ENCODE results near the gene SCG5.

GRCh38 chr15:32723171-32723948 lies 81.8 kb downstream of the SCG5 start:
- TF ChIP-seq USF1 (IDR thresholded peaks at IDR 0.05) = no peak
- TF ChIP-seq ZBTB7A (IDR thresholded peaks at IDR 0.05; ENCODE audit: low read depth) = no peak
- TF ChIP-seq REST (IDR thresholded peaks at IDR 0.05; ENCODE audit: low read depth) = no peak
- TF ChIP-seq TAF1 (IDR thresholded peaks at IDR 0.05; ENCODE audit: low read depth) = no peak
- no peak for TF ChIP-seq EP300 (IDR thresholded peaks at IDR 0.05; ENCODE audit: borderline replicate concordance)
- no peak for TF ChIP-seq EGR1 (IDR thresholded peaks at IDR 0.05)
- no peak for TF ChIP-seq RAD21 (IDR thresholded peaks at IDR 0.05; ENCODE audit: low read depth)
- TF ChIP-seq MAX (IDR thresholded peaks at IDR 0.05) = no peak
- no peak for TF ChIP-seq NFIC (IDR thresholded peaks at IDR 0.05)
